GM12872 (cell line): Measurements from ENCODE around the gene SENP2.

Experiments
- TF ChIP-seq, protein P1 (sequence below): IDR thresholded peaks from 3 replicates; pipeline ENCODE4 v1.5.1; 2011; ENCODE audit warnings: low read depth, mild to moderate bottlenecking, low read length, moderate library complexity; ENCODE audit not compliant: insufficient read depth

Gene SENP2

DNA sequence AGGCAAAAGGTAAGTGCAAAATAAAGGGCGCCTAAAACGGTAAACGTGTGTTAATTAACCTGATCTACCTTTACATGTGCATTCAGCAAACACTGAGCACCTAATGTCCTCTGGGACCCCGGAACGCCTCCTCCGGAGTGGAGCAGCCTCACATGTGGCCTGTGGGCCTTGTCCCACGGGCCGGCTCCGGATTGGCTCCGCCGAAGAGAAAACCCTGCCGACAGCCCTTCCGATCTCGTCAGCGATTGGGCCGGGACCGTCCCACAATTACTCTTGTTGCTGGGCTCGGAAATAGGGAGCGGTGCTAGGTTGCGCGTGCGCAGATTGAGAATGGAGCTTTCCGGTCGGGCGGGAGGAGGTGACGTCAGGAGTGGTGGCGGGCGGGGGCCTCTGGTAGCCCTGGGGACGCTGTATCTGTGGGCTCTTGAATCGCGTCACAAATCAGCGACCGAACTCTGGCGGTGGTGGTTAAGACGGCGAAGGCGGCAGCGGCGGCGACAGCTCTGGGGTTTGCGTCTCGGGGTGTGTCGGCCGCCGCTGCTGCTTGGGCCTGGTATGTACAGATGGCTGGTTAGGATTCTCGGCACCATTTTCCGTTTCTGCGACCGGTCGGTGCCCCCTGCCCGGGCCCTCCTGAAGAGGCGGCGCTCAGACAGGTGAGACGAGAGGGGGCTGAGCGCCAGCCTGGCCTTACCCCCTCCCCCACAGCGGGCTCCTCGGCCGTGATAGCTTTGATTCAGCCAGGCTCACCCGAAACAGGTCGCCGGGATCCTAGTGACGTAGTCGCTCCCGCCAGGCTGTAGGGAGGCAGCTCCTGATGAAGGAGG is at the start of gene SENP2:
TSS of gene SENP2 (plus strand) at position 437 of the 827 bp plus-strand sequence. CDS start at position 556, 119 bp downstream.
- TF ChIP-seq, protein P1, sequence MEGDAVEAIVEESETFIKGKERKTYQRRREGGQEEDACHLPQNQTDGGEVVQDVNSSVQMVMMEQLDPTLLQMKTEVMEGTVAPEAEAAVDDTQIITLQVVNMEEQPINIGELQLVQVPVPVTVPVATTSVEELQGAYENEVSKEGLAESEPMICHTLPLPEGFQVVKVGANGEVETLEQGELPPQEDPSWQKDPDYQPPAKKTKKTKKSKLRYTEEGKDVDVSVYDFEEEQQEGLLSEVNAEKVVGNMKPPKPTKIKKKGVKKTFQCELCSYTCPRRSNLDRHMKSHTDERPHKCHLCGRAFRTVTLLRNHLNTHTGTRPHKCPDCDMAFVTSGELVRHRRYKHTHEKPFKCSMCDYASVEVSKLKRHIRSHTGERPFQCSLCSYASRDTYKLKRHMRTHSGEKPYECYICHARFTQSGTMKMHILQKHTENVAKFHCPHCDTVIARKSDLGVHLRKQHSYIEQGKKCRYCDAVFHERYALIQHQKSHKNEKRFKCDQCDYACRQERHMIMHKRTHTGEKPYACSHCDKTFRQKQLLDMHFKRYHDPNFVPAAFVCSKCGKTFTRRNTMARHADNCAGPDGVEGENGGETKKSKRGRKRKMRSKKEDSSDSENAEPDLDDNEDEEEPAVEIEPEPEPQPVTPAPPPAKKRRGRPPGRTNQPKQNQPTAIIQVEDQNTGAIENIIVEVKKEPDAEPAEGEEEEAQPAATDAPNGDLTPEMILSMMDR: no peak

DNA sequence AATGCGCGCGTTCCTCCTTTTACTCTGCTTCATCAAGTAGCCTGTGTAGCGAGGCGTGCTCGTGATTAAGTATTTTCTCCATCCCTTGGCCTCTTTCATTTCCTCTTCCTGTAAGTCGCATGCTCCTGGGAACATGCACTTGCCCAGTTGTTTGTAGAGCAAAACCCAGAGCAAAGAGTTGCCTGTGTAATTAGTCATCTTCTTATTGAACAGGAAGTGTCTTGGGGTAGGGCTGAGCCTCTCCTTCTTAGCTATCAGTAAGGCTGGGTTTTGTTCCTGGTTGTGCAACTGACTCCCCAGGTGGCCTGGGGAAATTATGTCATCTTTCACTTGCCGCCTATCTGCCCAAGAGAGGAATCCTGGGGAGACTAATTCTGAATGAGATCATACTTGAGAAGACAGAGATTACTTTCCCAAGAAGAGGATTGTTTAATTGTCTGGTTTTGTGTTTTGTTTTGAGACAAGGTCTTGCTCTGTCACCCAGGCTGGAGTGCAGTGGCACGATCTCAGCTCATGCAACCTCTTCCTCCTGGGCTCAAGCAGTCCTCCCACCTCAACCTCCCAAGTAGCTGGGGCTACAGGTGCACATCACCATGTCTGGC is 48.6 kb upstream of the SENP2 start:
- TF ChIP-seq, protein P1: no peak

DNA sequence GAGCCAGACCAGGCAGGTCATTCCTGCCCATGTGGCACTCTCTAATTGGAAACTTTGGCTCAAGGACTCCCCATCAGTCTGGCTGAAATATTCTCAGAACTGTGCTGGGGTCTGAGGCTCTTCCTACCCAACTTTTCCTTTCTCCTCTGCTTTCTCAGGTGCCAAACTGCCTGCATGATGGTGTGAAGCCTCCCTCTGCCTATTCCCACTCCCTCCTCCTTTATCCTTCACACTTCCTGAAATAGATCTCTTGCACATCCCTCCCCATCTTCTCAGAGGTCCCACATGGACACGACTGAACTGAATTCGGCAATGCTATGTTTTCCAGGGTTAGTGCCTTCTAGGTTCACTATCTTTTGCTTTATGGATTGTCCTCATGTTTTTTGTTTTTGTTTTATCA is 46.2 kb upstream of the SENP2 start:
- TF ChIP-seq, protein P1: no peak

DNA sequence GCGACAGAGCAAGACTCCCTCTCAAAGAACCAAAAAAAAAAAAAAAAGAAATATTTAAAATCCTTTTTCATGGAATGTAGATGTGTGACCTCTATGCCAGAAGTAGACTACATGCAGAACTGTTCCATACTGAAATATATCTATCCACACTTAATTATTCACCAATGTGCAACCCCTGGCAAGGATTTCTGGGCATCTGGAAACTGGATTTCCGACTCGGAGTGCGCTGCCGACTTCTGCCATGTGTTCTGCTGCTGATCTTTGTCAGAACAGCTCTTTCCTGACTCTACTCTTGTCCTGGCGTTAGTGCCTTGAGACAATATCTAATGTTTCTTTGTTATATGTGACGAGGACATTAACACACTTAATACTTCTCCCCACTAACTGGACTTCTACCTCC is 45.4 kb upstream of the SENP2 start:
- TF ChIP-seq, protein P1: no peak

DNA sequence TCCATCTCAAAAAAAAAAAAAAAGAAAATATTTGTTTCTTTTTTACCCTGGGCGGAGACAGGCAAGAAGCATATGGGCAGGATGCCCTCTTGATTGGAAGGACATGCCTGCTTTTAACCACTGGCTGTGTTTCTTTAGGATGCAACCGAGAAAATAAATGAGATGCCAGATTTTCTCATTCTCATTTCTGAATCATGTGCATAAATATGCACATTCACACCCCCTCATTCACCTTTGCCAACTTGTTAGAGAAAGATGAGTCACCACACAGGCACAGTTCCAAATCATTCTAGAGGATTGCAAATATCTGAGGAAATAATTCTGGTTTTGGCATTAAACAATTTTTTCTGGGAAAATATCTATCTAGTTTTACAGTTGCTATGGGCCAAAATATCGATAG is 37.0 kb upstream of the SENP2 start:
- TF ChIP-seq, protein P1: no peak

DNA sequence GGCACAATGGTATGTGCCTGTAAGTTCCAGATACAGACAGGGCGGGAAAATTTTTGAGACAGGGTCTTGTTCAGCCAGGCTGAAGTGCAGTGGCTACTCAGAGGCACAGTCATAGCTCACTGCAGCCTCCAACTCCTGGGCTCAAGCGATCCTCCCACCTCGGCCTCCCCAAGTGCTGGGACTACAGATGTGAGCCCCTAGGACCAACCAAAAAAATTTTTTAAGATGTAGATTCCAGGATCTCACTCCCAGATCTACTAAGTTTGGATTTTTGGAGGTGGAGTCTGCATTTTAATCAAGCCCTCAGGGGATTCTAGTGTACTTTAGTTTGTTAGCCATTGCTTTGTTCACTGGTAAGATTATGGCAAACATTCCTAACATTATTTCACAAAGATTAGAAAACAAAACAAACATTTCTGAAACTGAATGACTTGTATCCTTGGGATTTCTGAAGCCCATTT is 36.4 kb upstream of the SENP2 start:
- TF ChIP-seq, protein P1: no peak

DNA sequence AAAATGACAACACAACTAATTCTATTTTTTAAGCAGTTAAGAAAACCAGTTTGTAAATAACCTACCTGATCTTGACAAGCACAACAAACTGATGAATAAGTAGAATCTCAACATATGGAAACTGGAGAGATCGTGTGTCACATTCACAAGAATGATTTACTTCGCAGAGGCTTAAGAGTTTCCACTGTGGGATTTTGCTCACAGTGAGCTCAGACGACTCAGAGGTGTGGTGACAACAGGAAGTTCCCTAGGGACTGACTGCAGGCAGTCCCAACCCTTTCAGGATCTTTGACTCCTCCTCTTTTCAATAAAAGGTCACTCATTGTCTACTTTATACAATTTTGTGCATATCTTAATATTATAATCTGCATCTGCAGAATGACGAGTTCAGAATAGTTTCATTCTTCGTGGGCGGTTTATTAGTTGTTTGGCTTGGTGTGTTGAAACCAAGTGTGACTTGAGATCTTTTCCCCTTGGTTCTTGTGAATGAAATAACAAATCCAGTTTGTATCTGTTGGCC is 33.7 kb upstream of the SENP2 start, which contains the start of gene LIPH:
TSS of gene LIPH (minus strand) at position 231 of the 520 bp plus-strand sequence. CDS start at position 114, 117 bp downstream.
- TF ChIP-seq, protein P1: no peak
